ENCODE data around the gene FGD2. TPM values are rescaled to one million over a fixed set of nuclear protein-coding genes. Genes with fewer than 3 reads are reported as not detected.

Gene FGD2
- total and polyA plus RNA-seq, 9 of the 15 experiments (the other 6 are each of a cell fraction or from before 2014, with no cell fraction given) = 0.09 TPM; not detected in 8

DNA sequence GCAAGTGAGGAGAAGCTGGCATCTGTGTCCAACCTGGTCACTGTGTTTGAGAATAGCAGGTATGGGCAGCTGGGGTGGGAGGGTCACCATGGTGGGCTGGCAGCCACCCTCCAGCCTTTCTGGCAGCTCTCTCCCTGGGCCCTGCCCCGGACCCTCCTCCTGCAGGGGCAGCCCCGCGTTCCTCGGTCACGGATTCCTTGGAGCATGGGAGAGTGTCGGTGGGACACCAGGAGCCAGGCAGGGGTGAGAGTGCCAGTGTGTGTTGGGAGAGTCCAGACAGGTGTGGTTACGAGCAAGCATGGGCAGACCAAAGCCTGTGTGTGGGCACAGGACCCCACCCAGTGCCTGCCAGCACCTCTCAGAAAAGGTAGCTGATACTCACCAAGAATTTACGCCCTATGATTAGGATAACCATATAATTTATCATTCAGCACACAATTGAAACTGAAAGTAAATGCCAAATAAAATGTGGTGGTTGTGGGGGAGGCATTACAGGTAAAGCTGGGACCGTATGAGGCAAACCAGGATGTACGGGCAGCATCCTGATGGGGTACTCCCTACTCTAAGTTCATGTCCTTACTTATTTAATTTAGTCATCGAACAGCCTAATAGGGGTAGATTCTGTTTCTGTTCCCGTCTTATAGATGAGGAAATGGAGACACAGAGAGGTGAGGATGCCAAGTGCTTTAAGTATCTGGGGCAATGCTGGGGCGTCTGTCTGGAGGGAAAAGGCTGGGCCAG, 542 bp downstream of the FGD2 start:
- intact Hi-C loops (cut with micrococcal nuclease) (loop anchor here (10.0 kb wide), 1 partner anchor 391 kb away; no protein-coding TSS in a partner anchor), in situ Hi-C loops (cut with MboI) (loop anchor here (25.0 kb wide), 1 partner anchor 1481 kb away; no protein-coding TSS in a partner anchor)
- H3K4me1 ChIP-seq (replicated peaks in 1 of 2; ENCODE audit: control insufficient read depth in 2 of 2, insufficient read depth in 2 of 2, low read length in 2 of 2) = peaks cover 2 to 12% of the 10 kb centered on the region in 2 experiments; a peak in 4 of 5 replicates
- TF ChIP-seq GATA2 (CRISPR knock-in tag; IDR thresholded peaks at IDR 0.05) (0 out of 2 replicates have a peak, but pooled peaks have one; percentile 3), KDM5B (IDR thresholded peaks at IDR 0.05; ENCODE audit: insufficient replicate concordance, low read depth, low read length) (peak; percentile 30), TCF3 (CRISPR knock-in tag; IDR thresholded peaks at IDR 0.05) (no peak)
- no peak overlapping the region for H2AFZ ChIP-seq (ENCODE audit: low read depth, low read length)
- H3K9me3 ChIP-seq (replicated peaks; ENCODE audit: control insufficient read depth, insufficient read depth, low read depth, low read length) = no peaks in the 10 kb centered on the region
- peak overlapping the region in 1 of 2 experiments; percentile 81; a peak in 2 of 4 replicates for H3K9ac ChIP-seq (ENCODE audit: insufficient read depth in 1 of 2, low read depth in 2 of 2, low read length in 2 of 2)
- DNase-seq (ENCODE audit: extremely low read depth in 1 of 4, low spot score in 3 of 4) = no peak
- POLR2A ChIA-PET = interaction anchor here (0.6 to 2.1 kb wide), 8 partner anchors 8 to 550 kb away, joined by 3 to 14 read pairs (median 3); no protein-coding TSS in a partner anchor
- no peaks in the 10 kb centered on the region for H3K9me1 ChIP-seq (ENCODE audit: control insufficient read depth, insufficient read depth, low read length)
- H3K27ac ChIP-seq (ENCODE audit: extremely low read depth, low read depth, low read length) = no peak overlapping the region
- H3K4me3 ChIP-seq = no peak overlapping the region
- no peak for ATAC-seq
- WGBS (ENCODE audit: insufficient coverage, low coverage, missing lambda C conversion rate) = 37% methylated on average over 13 of the region's 13 CpGs
- FAIRE-seq = no peak
- H4K20me1 ChIP-seq (replicated peaks; ENCODE audit: control insufficient read depth, insufficient read depth, low read length) = peaks cover 3% of the 10 kb centered on the region; the same call in 1 of the 2 replicates
- H3K36me3 ChIP-seq (ENCODE audit: control insufficient read depth, insufficient read depth, low read length) = no peaks in the 10 kb centered on the region
- peaks cover 22 to 62% of the 10 kb centered on the region in 2 experiments; a peak in 4 of 5 replicates for H3K27me3 ChIP-seq (ENCODE audit: control insufficient read depth in 2 of 2, insufficient read depth in 2 of 2, low read length in 2 of 2)
- H3K79me2 ChIP-seq (ENCODE audit: control insufficient read depth, insufficient read depth, low read length) = no peaks in the 10 kb centered on the region
- no TSS peak for BruUV-seq (replicated peaks)
- CTCF ChIA-PET (ENCODE audit: low intra/inter-chr PET ratio) = no interaction called here
- H3K4me2 ChIP-seq (ENCODE audit: insufficient read depth, low read length) = peak overlapping the region; percentile 0; the same call in 1 of the 2 replicates
